ENCODE measurements around the gene GGA1. TPM values are rescaled to one million over a fixed set of nuclear protein-coding genes. Genes with fewer than 3 reads are reported as not detected.
A peak's percentile ranks its signal among the peaks of the same experiment; 100 is the strongest.
"Not testable (repeated sequence)": the region's sequence is repeated elsewhere in the genome, so short reads cannot be mapped to it uniquely, and the experiment has no call there.

The GGA1 gene
- total RNA-seq, 8 experiments from 2014 or later = 25.1 to 76.1 (median 34.1) TPM

- Histone ChIP-seq H3K4me1 (replicated peaks in 1 of 2) (no peaks in the 10 kb centered on the region), H3K4me3 (no peak overlapping the region), H3K27ac (no peak overlapping the region)
- 7 to 92% (median 53%) methylated on average over 3 to 8 of the region's 9 CpGs; no CpG with 5 or more reads in 2 of the 10 experiments for WGBS, 10 experiments
- in situ Hi-C loops (cut with MboI; ENCODE audit: low pct_unique_long_range_greater_than_20kb in 2 of 9, low sequenced_read_pairs in 9 of 9, unreplicated experiment in 9 of 9) = no loop called here
- ATAC-seq (replicated peaks in 6 of 8) = no peak
These were observed 27.1 kb upstream of the GGA1 start for GRCh38 chr22:37581504-37581903.

DNA sequence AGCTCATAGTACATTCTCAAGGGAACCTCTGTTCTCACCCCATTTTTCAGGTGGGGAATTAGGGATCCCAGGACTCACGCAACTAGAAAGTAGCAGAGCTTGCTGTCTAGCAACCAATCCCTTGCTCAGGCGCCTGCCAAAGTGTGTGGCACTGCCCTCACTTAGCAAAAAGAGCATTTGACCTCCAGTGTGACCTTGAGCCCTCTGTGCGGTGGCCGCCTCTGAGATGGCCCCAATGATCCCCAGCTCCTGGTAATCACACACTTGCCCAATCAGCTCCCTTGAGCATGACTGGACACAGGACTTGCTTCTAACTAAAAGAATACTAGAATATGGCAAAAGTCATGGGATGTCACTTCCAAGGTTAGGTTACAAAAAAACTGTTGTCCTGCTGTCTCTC, 26.1 kb upstream of the GGA1 start:
- Histone ChIP-seq H3K4me3 (no peak overlapping the region), H3K27ac (no peak overlapping the region), H3K4me1 (replicated peaks in 1 of 2) (no peaks in the 10 kb centered on the region)
- in situ Hi-C loops (cut with MboI; ENCODE audit: low pct_unique_long_range_greater_than_20kb in 2 of 9, low sequenced_read_pairs in 9 of 9, unreplicated experiment in 9 of 9) = no loop called here
- ATAC-seq (replicated peaks in 6 of 8) = no peak
- 0 to 100% (median 61%) methylated on average over 1 to 2 of the region's 4 CpGs; no CpG with 5 or more reads in 4 of the 10 experiments for WGBS, 10 experiments

- ATAC-seq (replicated peaks in 6 of 8) = peak in 1 of 8 experiments; percentile 6
- in situ Hi-C loops (cut with MboI; ENCODE audit: low pct_unique_long_range_greater_than_20kb in 2 of 9, low sequenced_read_pairs in 9 of 9, unreplicated experiment in 9 of 9) = no loop called here
- 38 to 100% (median 75%) methylated on average over 2 to 7 of the region's 11 CpGs; no CpG with 5 or more reads in 4 of the 10 experiments for WGBS, 10 experiments
- H3K4me3 ChIP-seq = no peak overlapping the region
- H3K4me1 ChIP-seq (replicated peaks in 1 of 2) = no peaks in the 10 kb centered on the region
- H3K27ac ChIP-seq = no peak overlapping the region
These were observed 20.0 kb upstream of the GGA1 start for GRCh38 chr22:37588546-37589215.

DNA sequence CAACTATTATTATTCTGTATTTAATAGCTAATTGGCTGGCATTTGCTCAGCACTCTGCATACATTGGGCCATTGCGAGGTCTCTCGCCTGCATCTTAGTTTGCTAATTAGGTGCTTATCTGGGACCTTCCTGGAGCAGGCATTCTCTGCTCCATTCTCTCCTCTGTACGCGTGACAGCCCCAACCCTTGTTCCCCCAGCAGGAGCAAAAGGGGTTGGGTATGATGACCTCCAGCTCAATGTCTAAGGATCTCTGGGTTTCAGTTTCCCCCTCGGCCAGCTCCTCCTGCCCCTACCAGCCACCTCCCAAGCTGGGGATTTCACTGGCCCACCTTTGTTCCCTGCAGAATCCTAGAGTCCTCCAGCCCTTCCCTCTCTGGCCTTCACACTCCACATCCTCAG, 19.0 kb upstream of the GGA1 start:
- Histone ChIP-seq H3K4me3 (no peak overlapping the region), H3K4me1 (replicated peaks in 1 of 2) (no peaks in the 10 kb centered on the region), H3K27ac (no peak overlapping the region)
- in situ Hi-C loops (cut with MboI; ENCODE audit: low pct_unique_long_range_greater_than_20kb in 2 of 9, low sequenced_read_pairs in 9 of 9, unreplicated experiment in 9 of 9) = loop anchor here in 1 of 9 experiments (10.0 kb wide), 1 partner anchor 55 kb away; no protein-coding TSS in a partner anchor
- WGBS, 10 experiments = 14 to 95% (median 58%) methylated on average over 1 to 5 of the region's 5 CpGs; no CpG with 5 or more reads in 2 of the 10 experiments
- no peak for ATAC-seq (replicated peaks in 6 of 8)

GRCh38 chr22:37591081-37591480, 17.6 kb upstream of the GGA1 start:
- in situ Hi-C loops (cut with MboI; ENCODE audit: low pct_unique_long_range_greater_than_20kb in 2 of 9, low sequenced_read_pairs in 9 of 9, unreplicated experiment in 9 of 9) = loop anchor here in 1 of 9 experiments (10.0 kb wide), 1 partner anchor 56 kb away; no protein-coding TSS in a partner anchor
- H3K4me3 ChIP-seq; ATAC-seq (replicated peaks in 6 of 8); H3K4me1 ChIP-seq (replicated peaks in 1 of 2); H3K27ac ChIP-seq: not testable (repeated sequence)
- 90 to 100% (median 100%) methylated on average over 1 to 4 of the region's 6 CpGs; no CpG with 5 or more reads in 3 of the 10 experiments for WGBS, 10 experiments

DNA sequence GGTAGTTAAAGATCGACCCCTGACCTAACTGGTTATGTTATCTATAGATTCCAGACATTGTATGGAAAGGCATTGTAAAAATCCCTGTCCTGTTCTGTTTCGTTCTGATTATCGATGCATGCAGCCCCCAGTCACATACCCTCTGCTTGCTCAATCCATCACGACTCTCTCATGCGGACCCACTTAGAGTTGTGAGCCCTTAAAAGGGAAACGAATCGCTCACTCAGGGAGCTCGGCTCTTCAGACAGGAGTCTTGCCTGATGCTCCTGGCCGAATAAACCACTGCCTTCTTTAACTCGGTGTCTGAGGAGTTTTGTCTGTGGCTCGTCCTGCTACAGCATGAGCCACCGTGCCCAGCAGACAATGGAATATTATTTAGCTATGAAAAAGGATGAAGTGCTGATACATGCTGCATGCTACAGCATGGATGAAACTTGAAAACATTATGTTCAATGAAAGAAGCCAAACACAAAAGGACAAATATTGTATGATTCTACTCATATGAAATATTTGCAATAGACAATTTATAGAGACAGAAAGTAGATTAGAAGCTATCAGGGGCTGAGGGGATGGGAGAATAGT, 16.7 kb upstream of the GGA1 start:
- no peak for ATAC-seq (replicated peaks in 6 of 8)
- no peaks in the 10 kb centered on the region for H3K4me1 ChIP-seq (replicated peaks in 1 of 2)
- in situ Hi-C loops (cut with MboI; ENCODE audit: low pct_unique_long_range_greater_than_20kb in 2 of 9, low sequenced_read_pairs in 9 of 9, unreplicated experiment in 9 of 9) = loop anchor here in 1 of 9 experiments (10.0 kb wide), 1 partner anchor 57 kb away; no protein-coding TSS in a partner anchor
- H3K4me3 ChIP-seq = peak overlapping the region in 4 of 5 donors; percentile 4 to 32 (median 18)
- H3K27ac ChIP-seq = no peak overlapping the region
- 64 to 97% (median 83%) methylated on average over 1 to 10 of the region's 12 CpGs; no CpG with 5 or more reads in 1 of the 10 experiments for WGBS, 10 experiments

GRCh38 chr22:37594237-37594636, 14.4 kb upstream of the GGA1 start:
- in situ Hi-C loops (cut with MboI; ENCODE audit: low pct_unique_long_range_greater_than_20kb in 2 of 9, low sequenced_read_pairs in 9 of 9, unreplicated experiment in 9 of 9) = loop anchor here in 1 of 9 experiments (10.0 kb wide), 1 partner anchor 59 kb away; no protein-coding TSS in a partner anchor
- H3K4me3 ChIP-seq = no peak overlapping the region
- 80 to 100% (median 100%) methylated on average over 1 to 4 of the region's 5 CpGs; no CpG with 5 or more reads in 3 of the 10 experiments for WGBS, 10 experiments
- no peak for ATAC-seq (replicated peaks in 6 of 8)
- no peaks in the 10 kb centered on the region for H3K4me1 ChIP-seq (replicated peaks in 1 of 2)
- H3K27ac ChIP-seq = no peak overlapping the region

DNA sequence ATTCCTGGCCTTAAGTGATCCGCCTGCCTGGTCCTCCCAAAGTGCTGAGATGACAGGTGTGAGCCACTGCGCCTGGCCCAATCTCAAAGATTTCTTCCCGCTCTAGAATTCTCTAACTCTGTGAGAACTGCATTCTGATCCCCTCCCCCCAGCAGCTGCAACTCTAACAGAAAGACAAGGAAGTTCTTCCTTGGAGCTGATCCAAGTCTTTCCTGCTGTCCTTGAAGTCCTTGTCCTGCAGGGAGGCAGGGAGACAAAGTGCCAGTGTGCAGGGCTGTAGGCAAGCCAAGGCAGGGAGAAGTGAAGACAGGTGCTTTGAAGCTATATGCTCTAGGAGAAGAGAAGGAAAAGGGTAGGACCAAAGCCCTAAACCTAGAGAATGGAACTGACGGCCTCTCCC, 9.5 kb upstream of the GGA1 start:
- Histone ChIP-seq H3K4me3 (no peak overlapping the region), H3K27ac (no peak overlapping the region), H3K4me1 (replicated peaks in 1 of 2) (peaks cover 0 to 5% of the 10 kb centered on the region in 2 donors)
- no peak for ATAC-seq (replicated peaks in 6 of 8)
- in situ Hi-C loops (cut with MboI; ENCODE audit: low pct_unique_long_range_greater_than_20kb in 2 of 9, low sequenced_read_pairs in 9 of 9, unreplicated experiment in 9 of 9) = loop anchor here in 1 of 9 experiments (10.0 kb wide), 1 partner anchor 64 kb away; no protein-coding TSS in a partner anchor
- 56 to 100% (median 75%) methylated on average over 1 to 3 of the region's 4 CpGs; no CpG with 5 or more reads in 2 of the 10 experiments for WGBS, 10 experiments

DNA sequence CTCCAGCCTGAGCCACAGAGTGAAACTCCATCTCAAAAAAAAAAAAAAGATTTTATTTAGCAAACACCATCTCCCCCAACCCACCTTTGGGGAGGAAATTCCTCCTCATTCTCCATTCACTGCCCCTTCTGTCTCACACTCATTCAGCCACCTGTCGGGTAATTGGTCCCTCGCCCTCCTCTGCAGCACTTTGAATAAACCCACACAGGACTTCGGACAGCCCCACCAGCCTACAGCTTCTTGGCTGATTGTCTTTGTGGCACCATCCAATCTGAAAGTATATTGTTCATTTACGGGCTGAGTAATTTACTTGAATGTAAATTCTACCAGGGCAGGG, 7.5 kb upstream of the GGA1 start:
- ATAC-seq (replicated peaks in 6 of 8) = peak in 3 of 8 experiments; percentile 5 to 21 (median 12)
- Histone ChIP-seq H3K4me1 (replicated peaks in 1 of 2) (peaks cover 0 to 5% of the 10 kb centered on the region in 2 donors), H3K4me3 (no peak overlapping the region), H3K27ac (no peak overlapping the region)
- in situ Hi-C loops (cut with MboI; ENCODE audit: low pct_unique_long_range_greater_than_20kb in 2 of 9, low sequenced_read_pairs in 9 of 9, unreplicated experiment in 9 of 9) = no loop called here
- WGBS, 10 experiments = 0 to 60% (median 24%) methylated on average over 1 to 3 of the region's 4 CpGs; no CpG with 5 or more reads in 2 of the 10 experiments

GRCh38 chr22:37601540-37602442, 6.8 kb upstream of the GGA1 start:
- in situ Hi-C loops (cut with MboI; ENCODE audit: low pct_unique_long_range_greater_than_20kb in 2 of 9, low sequenced_read_pairs in 9 of 9, unreplicated experiment in 9 of 9) = no loop called here
- 0 to 73% (median 52%) methylated on average over 2 to 11 of the region's 14 CpGs for WGBS, 10 experiments
- Histone ChIP-seq H3K4me1 (replicated peaks in 1 of 2) (peaks cover 0 to 5% of the 10 kb centered on the region in 2 donors), H3K27ac (no peak overlapping the region), H3K4me3 (no peak overlapping the region)
- ATAC-seq (replicated peaks in 6 of 8) = peak; percentile 63 to 100 (median 72)

DNA sequence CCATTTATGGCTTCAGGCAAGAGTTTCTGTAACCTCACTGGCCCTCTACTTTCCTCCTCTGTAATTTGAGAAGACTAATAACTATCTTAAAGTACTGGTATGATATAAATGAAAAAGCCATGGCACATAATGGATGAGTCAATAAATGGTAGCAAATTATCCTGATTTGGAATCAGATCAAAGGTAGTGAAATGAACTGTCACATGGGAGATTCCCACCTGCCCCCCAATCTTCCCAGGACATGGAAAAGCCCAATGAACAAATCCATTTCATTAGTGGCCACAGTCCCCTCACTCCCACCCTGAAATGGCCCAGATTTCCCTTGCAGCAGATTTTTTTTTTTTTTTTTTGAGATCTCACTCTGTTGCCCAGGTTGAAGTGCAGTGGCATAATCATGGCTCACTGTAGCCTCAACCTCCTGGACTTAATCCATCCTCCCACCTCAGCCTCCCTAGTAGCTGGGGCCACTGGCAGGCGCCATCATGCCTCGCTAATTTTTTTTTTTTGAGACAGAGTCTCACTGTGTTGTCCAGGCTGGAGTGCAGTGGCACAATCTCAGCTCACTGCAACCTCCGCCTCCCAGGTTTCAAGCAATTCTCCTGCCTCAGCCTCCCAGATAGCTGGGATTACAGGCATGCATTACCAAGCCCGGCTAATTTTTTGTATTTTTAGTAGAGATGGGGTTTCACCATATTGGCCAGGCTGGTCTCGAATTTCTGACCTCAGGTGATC, 5.9 kb upstream of the GGA1 start:
- ATAC-seq (replicated peaks in 6 of 8); H3K27ac ChIP-seq; in situ Hi-C loops (cut with MboI; ENCODE audit: low pct_unique_long_range_greater_than_20kb in 2 of 9, low sequenced_read_pairs in 9 of 9, unreplicated experiment in 9 of 9); H3K4me3 ChIP-seq: not testable (repeated sequence)
- WGBS, 10 experiments = 50 to 89% (median 68%) methylated on average over 1 to 5 of the region's 5 CpGs; no CpG with 5 or more reads in 3 of the 10 experiments
- peaks cover 3 to 15% of the 10 kb centered on the region in 2 donors for H3K4me1 ChIP-seq (replicated peaks in 1 of 2)

DNA sequence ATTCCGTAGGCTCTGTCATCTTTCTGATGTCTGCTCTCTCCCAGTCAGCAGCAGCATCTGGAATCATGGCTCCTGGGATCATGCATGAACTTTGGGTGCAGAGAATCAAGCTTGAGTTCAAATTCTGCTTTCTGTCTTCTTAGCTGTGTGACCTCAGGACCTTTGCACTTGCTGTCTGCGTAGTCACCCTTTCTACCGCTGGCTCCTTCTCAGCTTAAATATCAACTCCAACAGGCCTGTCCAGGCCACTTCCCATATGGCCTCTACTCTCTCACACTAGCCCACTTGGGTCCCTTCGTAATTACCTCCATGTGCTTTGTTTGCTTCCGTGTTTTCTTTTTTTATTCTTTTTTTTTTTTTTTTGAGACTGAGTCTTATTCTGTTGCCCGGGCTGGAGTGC, 4.6 kb upstream of the GGA1 start:
- ATAC-seq (replicated peaks in 6 of 8) = no peak
- 43 to 100% (median 86%) methylated on average over 1 to 6 of the region's 6 CpGs; no CpG with 5 or more reads in 1 of the 10 experiments for WGBS, 10 experiments
- H3K4me3 ChIP-seq = no peak overlapping the region
- no peak overlapping the region for H3K27ac ChIP-seq
- in situ Hi-C loops (cut with MboI; ENCODE audit: low pct_unique_long_range_greater_than_20kb in 2 of 9, low sequenced_read_pairs in 9 of 9, unreplicated experiment in 9 of 9) = no loop called here
- peaks cover 3 to 15% of the 10 kb centered on the region in 2 donors for H3K4me1 ChIP-seq (replicated peaks in 1 of 2)

Measured in motor neuron (in vitro differentiated cells).